ENCODE data around the gene PTPN1. TPM values are rescaled to one million over a fixed set of nuclear protein-coding genes. Genes with fewer than 3 reads are reported as not detected.
A peak's percentile ranks its signal among the peaks of the same experiment; 100 is the strongest.

PTPN1 gene
- total and polyA plus RNA-seq, 2 of the 13 experiments (the other 11 are each of a cell fraction or from before 2014, with no cell fraction given), result 17.7 to 37.2 TPM

- H4K20me1 ChIP-seq (ENCODE audit: insufficient read depth, low read length), result peaks cover 18% of the 10 kb centered on the region
- peak overlapping the region in 2 of 3 experiments; percentile 87 to 99; a peak in 2 of 6 replicates for H3K4me3 ChIP-seq (replicated peaks in 1 of 3; ENCODE audit: insufficient read depth in 1 of 3, low read depth in 2 of 3, low read length in 3 of 3)
- H3K4me1 ChIP-seq (ENCODE audit: insufficient read depth, low read length), result peaks cover 63% of the 10 kb centered on the region
- peak overlapping the region; percentile 96 for H3K4me2 ChIP-seq (ENCODE audit: low read depth, low read length)
- ATAC-seq (no peak), DNase-seq (ENCODE audit: low spot score) (no peak), FAIRE-seq (no peak)
- no TSS peak for BruUV-seq (replicated peaks)
- H3K9me3 ChIP-seq (ENCODE audit: low read length), result no peaks in the 10 kb centered on the region
- H3K79me2 ChIP-seq (ENCODE audit: insufficient read depth, low read length), result peaks cover 68% of the 10 kb centered on the region
- H2AFZ ChIP-seq (ENCODE audit: low read length), result no peak overlapping the region
- TF ChIP-seq PRDM4 (CRISPR knock-in tag; IDR thresholded peaks at IDR 0.05; ENCODE audit: borderline replicate concordance) (no peak), SMARCC2 (IDR thresholded peaks at IDR 0.05) (no peak), HIC2 (CRISPR knock-in tag; IDR thresholded peaks at IDR 0.05; ENCODE audit: low read depth) (no peak), NR2C2 (CRISPR knock-in tag; IDR thresholded peaks at IDR 0.05; ENCODE audit: borderline replicate concordance) (peak; percentile 21; the same call in 1 of the 2 replicates), ZKSCAN1 (IDR thresholded peaks at IDR 0.05; ENCODE audit: low read length) (no peak), ERF (CRISPR knock-in tag; IDR thresholded peaks at IDR 0.05) (no peak)
- TF ChIP-seq, protein P1, sequence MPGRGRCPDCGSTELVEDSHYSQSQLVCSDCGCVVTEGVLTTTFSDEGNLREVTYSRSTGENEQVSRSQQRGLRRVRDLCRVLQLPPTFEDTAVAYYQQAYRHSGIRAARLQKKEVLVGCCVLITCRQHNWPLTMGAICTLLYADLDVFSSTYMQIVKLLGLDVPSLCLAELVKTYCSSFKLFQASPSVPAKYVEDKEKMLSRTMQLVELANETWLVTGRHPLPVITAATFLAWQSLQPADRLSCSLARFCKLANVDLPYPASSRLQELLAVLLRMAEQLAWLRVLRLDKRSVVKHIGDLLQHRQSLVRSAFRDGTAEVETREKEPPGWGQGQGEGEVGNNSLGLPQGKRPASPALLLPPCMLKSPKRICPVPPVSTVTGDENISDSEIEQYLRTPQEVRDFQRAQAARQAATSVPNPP (CRISPR knock-in tag; IDR thresholded peaks at IDR 0.05), result no peak
- in situ Hi-C loops (cut with HindIII; ENCODE audit: extremely low pct_ligation_motif_present, low pct_unique_long_range_greater_than_20kb), result no loop called here
- H3K9ac ChIP-seq (ENCODE audit: insufficient read depth, low read depth, low read length), result peak overlapping the region; percentile 97; the same call in 1 of the 2 replicates
- ChIA-PET CTCF (ENCODE audit: low intra/inter-chr PET ratio, low total read pairs) (no interaction called here), POLR2A (interaction anchor here (0.8 to 1.7 kb wide), 4 partner anchors 10 to 346 kb away, joined by 3 to 7 read pairs (median 4); no protein-coding TSS in a partner anchor)
- intact Hi-C loops (cut with micrococcal nuclease; ENCODE audit: unreplicated experiment), result loop anchor here (5.0 kb wide), 1 partner anchor 50 kb away; no protein-coding TSS in a partner anchor
- H3K36me3 ChIP-seq (replicated peaks in 1 of 2; ENCODE audit: control insufficient read depth in 1 of 2, insufficient read depth in 2 of 2, low read length in 2 of 2), result no peaks in the 10 kb centered on the region
- H3K27ac ChIP-seq (ENCODE audit: extremely low read length, insufficient read depth, low read length), result no peak overlapping the region
- H3K27me3 ChIP-seq (ENCODE audit: control insufficient read depth in 1 of 2, insufficient read depth in 2 of 2, low read length in 2 of 2), result no peaks in the 10 kb centered on the region; a peak in 1 of 5 replicates
- 88% methylated on average over 1 of the region's 1 CpG for WGBS (ENCODE audit: low lambda C conversion rate)
Observed at GRCh38 chr20:50512323-50512722, 2.1 kb downstream of the PTPN1 start.
